Tibial artery (tissue), 4 donors: ENCODE results near the gene TMBIM6.
"Not testable (repeated sequence)": the region's sequence is repeated elsewhere in the genome, so short reads cannot be mapped to it uniquely, and the experiment has no call there.

ENCODE experiments used
- DNase-seq, 2 donors: peaks; one replicate each; pipeline ENCODE4 v3.0.0-alpha.2; 2019
- H3K27ac ChIP-seq, 2 donors: fragments of 200-600 bp; sonication (generic) in 1 of 2; 1 replicate in 1 of 2; 2 replicates in 1 of 2; pipeline ENCODE4 v1.5.1; 2018 to 2019; ENCODE audit warnings: mild to moderate bottlenecking in 1 of 2
- H3K27me3 ChIP-seq, 2 donors: fragments of 200-600 bp; sonication (generic) in 1 of 2; one replicate each; pipeline versions ENCODE4 v1.5.1 to v1.6.0; 2016 to 2019
- H3K36me3 ChIP-seq, 3 donors: fragments of 200-600 bp; sonication (generic) in 2 of 3; one replicate each; pipeline ENCODE4 v1.5.1; 2016 to 2019; ENCODE audit warnings: mild to moderate bottlenecking in 2 of 3
- H3K4me1 ChIP-seq, 4 donors: fragments of 200-600 bp; sonication (generic) in 2 of 4; 1 replicate in 3 of 4; 2 replicates in 1 of 4; pipeline ENCODE4 v1.5.1; 2016 to 2019
- H3K4me3 ChIP-seq, 2 donors: fragments of 200-600 bp; sonication (generic) in 1 of 2; 1 replicate in 1 of 2; 2 replicates in 1 of 2; pipeline ENCODE4 v1.5.1; 2018 to 2019; ENCODE audit warnings: mild to moderate bottlenecking in 2 of 2
- H3K9me3 ChIP-seq, 3 donors: fragments of 200-600 bp; sonication (generic) in 1 of 3; one replicate each; pipeline ENCODE4 v1.5.1; 2016 to 2019
- intact Hi-C: fragments of 100-400 bp; cut with DNase I; formaldehyde crosslinking; loops from one replicate; pipeline ENCODE4 v1.15.0; 2023; ENCODE audit warnings: low total_unique reads
- TF ChIP-seq, protein P1 (sequence below), 2 experiments: fragments of 200-600 bp in 1 of 2; fragments of 450-650 bp in 1 of 2; IDR thresholded peaks; one replicate each; pipeline ENCODE4 v1.5.1; 2017 to 2019; ENCODE audit warnings: antibody characterized with exemption in 2 of 2, mild to moderate bottlenecking in 1 of 2, moderate library complexity in 1 of 2

Gene TMBIM6

DNA sequence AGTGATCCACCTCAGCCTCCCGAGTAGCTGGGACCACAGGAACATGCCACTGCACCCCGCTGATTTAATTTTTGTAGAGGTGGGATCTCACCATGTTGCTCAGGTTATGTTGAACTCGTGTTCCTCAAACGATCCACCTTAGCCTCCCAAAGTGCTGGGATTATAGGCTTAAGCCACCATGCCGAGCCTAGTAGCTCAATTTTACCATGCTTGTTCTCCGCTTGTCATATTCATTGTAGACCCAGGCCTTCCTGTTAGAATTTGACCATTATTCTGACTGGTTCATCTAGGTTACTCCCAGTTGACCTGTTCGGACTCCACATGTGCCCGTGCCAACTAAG lies 24.7 kb downstream of the TMBIM6 start:
- Histone ChIP-seq H3K4me1 (no peaks in the 10 kb centered on the region), H3K4me3 (no peak overlapping the region), H3K36me3 (peaks cover 36 to 44% (median 37%) of the 10 kb centered on the region in 3 donors), H3K27ac (no peak overlapping the region), H3K27me3 (no peaks in the 10 kb centered on the region), H3K9me3 (no peaks in the 10 kb centered on the region)
- intact Hi-C loops: no loop called here
- TF ChIP-seq, protein P1, sequence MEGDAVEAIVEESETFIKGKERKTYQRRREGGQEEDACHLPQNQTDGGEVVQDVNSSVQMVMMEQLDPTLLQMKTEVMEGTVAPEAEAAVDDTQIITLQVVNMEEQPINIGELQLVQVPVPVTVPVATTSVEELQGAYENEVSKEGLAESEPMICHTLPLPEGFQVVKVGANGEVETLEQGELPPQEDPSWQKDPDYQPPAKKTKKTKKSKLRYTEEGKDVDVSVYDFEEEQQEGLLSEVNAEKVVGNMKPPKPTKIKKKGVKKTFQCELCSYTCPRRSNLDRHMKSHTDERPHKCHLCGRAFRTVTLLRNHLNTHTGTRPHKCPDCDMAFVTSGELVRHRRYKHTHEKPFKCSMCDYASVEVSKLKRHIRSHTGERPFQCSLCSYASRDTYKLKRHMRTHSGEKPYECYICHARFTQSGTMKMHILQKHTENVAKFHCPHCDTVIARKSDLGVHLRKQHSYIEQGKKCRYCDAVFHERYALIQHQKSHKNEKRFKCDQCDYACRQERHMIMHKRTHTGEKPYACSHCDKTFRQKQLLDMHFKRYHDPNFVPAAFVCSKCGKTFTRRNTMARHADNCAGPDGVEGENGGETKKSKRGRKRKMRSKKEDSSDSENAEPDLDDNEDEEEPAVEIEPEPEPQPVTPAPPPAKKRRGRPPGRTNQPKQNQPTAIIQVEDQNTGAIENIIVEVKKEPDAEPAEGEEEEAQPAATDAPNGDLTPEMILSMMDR (IDR thresholded peaks at IDR 0.05): no peak
- DNase-seq: no peak

GRCh38 chr12:49767333-49767732 lies 26.0 kb downstream of the TMBIM6 start:
- H3K4me1 ChIP-seq: no peaks in the 10 kb centered on the region
- intact Hi-C loops: no loop called here
- no peaks in the 10 kb centered on the region for H3K9me3 ChIP-seq
- no peak overlapping the region for H3K27ac ChIP-seq
- DNase-seq: no peak
- no peaks in the 10 kb centered on the region for H3K27me3 ChIP-seq
- H3K36me3 ChIP-seq: peaks cover 23 to 32% (median 25%) of the 10 kb centered on the region in 3 donors
- no peak overlapping the region for H3K4me3 ChIP-seq
- TF ChIP-seq, protein P1 (IDR thresholded peaks at IDR 0.05): no peak

DNA sequence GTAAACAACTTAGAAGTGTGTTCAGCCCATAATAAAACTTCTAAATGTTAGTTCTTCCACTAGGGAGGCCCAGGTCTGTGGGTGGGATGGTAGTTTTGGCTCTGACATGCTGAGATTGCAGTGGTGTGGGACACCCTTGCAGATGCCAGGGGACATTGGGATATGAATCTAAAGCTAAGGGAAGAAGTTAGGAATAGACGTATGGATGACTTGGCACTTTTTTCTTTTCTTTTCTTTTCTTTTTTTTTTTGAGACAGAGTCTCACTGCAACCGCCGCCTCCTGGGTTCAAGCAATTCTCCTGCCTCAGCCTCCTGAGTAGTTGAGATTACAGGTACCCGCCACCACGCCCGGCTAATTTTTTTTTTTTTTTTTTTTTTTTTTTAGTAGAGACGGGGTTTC lies 31.7 kb downstream of the TMBIM6 start:
- H3K4me3 ChIP-seq, DNase-seq, H3K4me1 ChIP-seq, H3K36me3 ChIP-seq, H3K27me3 ChIP-seq, H3K9me3 ChIP-seq, H3K27ac ChIP-seq, intact Hi-C loops: not testable (repeated sequence)

DNA sequence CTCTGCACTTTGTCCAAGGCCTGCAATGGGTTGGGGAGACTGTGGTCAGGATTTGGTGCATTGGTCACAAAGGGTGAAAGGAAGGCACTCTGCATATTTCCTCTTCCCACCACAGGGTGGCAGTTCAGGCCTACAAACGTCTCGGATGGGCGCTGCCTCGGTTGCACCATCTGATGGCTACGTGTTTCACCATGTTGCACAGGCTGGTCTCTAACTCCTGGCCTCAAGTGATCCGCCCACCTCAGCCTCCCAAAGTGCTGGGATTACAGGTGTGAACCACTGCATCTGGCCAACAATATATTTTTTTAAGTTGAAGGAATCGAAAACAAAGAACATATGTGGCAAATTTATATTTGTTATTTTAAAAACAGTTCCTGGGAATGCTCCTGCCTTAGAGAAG lies 35.1 kb downstream of the TMBIM6 start:
- TF ChIP-seq, protein P1 (IDR thresholded peaks at IDR 0.05): peak; percentile 70 to 84
- H3K27me3 ChIP-seq: peaks cover 0 to 14% of the 10 kb centered on the region in 2 donors
- peak; percentile 74 to 76 for DNase-seq
- H3K4me1 ChIP-seq: peaks cover 0 to 7% (median 0%) of the 10 kb centered on the region in 4 donors
- H3K4me3 ChIP-seq: no peak overlapping the region
- intact Hi-C loops: loop anchor here (5.0 kb wide), 1 partner anchor 91 kb away; no protein-coding TSS in a partner anchor
- no peak overlapping the region for H3K27ac ChIP-seq
- H3K9me3 ChIP-seq: no peaks in the 10 kb centered on the region
- no peaks in the 10 kb centered on the region for H3K36me3 ChIP-seq

- TF ChIP-seq, protein P1 (IDR thresholded peaks at IDR 0.05): no peak
- H3K4me1 ChIP-seq: peaks cover 0 to 7% (median 0%) of the 10 kb centered on the region in 4 donors
- peaks cover 0 to 14% of the 10 kb centered on the region in 2 donors for H3K27me3 ChIP-seq
- H3K27ac ChIP-seq: no peak overlapping the region
- H3K36me3 ChIP-seq: no peaks in the 10 kb centered on the region
- H3K9me3 ChIP-seq: no peaks in the 10 kb centered on the region
- no peak overlapping the region for H3K4me3 ChIP-seq
- intact Hi-C loops: loop anchor here (5.0 kb wide), 1 partner anchor 90 kb away; no protein-coding TSS in a partner anchor
- no peak for DNase-seq
Observed at GRCh38 chr12:49776858-49777257, 35.5 kb downstream of the TMBIM6 start.

- intact Hi-C loops: loop anchor here (5.0 kb wide), 1 partner anchor 90 kb away; no protein-coding TSS in a partner anchor
- Histone ChIP-seq H3K4me3 (no peak overlapping the region), H3K27ac (no peak overlapping the region), H3K4me1 (peaks cover 0 to 7% (median 0%) of the 10 kb centered on the region in 4 donors), H3K9me3 (no peaks in the 10 kb centered on the region), H3K36me3 (no peaks in the 10 kb centered on the region), H3K27me3 (peaks cover 0 to 14% of the 10 kb centered on the region in 2 donors)
- no peak for DNase-seq
- TF ChIP-seq, protein P1 (IDR thresholded peaks at IDR 0.05): no peak
Observed at GRCh38 chr12:49777341-49777740, 36.0 kb downstream of the TMBIM6 start.
